HepG2 (cell line): ENCODE results near the gene CHID1. TPM values are rescaled to one million over a fixed set of nuclear protein-coding genes. Genes with fewer than 3 reads are reported as not detected.

Source experiments
- AGO2 ChIP-seq: fragments of 200-400 bp; formaldehyde crosslinking; optimal IDR thresholded peaks from 2 replicates; pipeline ENCODE3; 2017; ENCODE audit warnings: mild to moderate bottlenecking, low read depth, low read length, moderate library complexity
- ARID2 ChIP-seq: sonication (generic); formaldehyde crosslinking; IDR thresholded peaks from 2 replicates; pipeline ENCODE4 v1.8.1; 2022; ENCODE audit warnings: mild to moderate bottlenecking, missing genetic modification reagents, borderline replicate concordance
- HNRNPLL ChIP-seq: fragments of 200-400 bp; formaldehyde crosslinking; IDR thresholded peaks from 2 replicates; pipeline ENCODE4 v1.6.1; 2017; ENCODE audit warnings: mild to moderate bottlenecking, low read depth, low read length; ENCODE audit not compliant: poor library complexity, severe bottlenecking
- HNRNPUL1 ChIP-seq: fragments of 200-400 bp; formaldehyde crosslinking; IDR thresholded peaks from 2 replicates; pipeline ENCODE4 v1.6.1; 2017; ENCODE audit warnings: low read depth, mild to moderate bottlenecking, low read length, moderate library complexity
- KLF11 ChIP-seq: IDR thresholded peaks from 2 replicates; pipeline ENCODE4 v1.6.1; 2016; ENCODE audit warnings: missing compliant biosample characterization
- MAFG ChIP-seq: sonication (generic); formaldehyde crosslinking; IDR thresholded peaks from 2 replicates; pipeline ENCODE4 v1.5.1; 2020; ENCODE audit warnings: mild to moderate bottlenecking, missing genetic modification reagents
- MYPOP ChIP-seq: sonication (generic); formaldehyde crosslinking; IDR thresholded peaks from 2 replicates; pipeline ENCODE4 v1.8.1; 2023; ENCODE audit warnings: mild to moderate bottlenecking, moderate library complexity, missing genetic modification reagents
- NFKB2 ChIP-seq: sonication (generic); formaldehyde crosslinking; IDR thresholded peaks from 2 replicates; pipeline ENCODE4 v1.4.0; 2020; ENCODE audit warnings: missing genetic modification reagents, borderline replicate concordance
- PLSCR1 ChIP-seq: sonication (generic); formaldehyde crosslinking; IDR thresholded peaks from 2 replicates; pipeline ENCODE4 v1.5.0; 2020; ENCODE audit warnings: missing genetic modification reagents, mild to moderate bottlenecking, borderline replicate concordance
- PRPF4 ChIP-seq: fragments of 200-400 bp; formaldehyde crosslinking; IDR thresholded peaks from 2 replicates; pipeline ENCODE4 v1.6.1; 2016; ENCODE audit warnings: low read length, low read depth; ENCODE audit not compliant: poor library complexity, severe bottlenecking
- REPIN1 ChIP-seq: sonication (generic); formaldehyde crosslinking; IDR thresholded peaks from 2 replicates; pipeline ENCODE4 v1.8.0; 2022; ENCODE audit warnings: missing genetic modification reagents, low read depth, mild to moderate bottlenecking, borderline replicate concordance
- SPEN ChIP-seq: sonication (generic); formaldehyde crosslinking; IDR thresholded peaks from 2 replicates; pipeline ENCODE4 v1.5.1; 2020; ENCODE audit warnings: low read depth, mild to moderate bottlenecking, missing genetic modification reagents
- TAF1 ChIP-seq: sonication (generic); formaldehyde crosslinking; IDR thresholded peaks from 2 replicates; pipeline ENCODE4 v1.4.0; 2020; ENCODE audit warnings: missing genetic modification reagents
- ZEB1 ChIP-seq: IDR thresholded peaks from 2 replicates; pipeline ENCODE4 v1.6.1; 2012; ENCODE audit warnings: mild to moderate bottlenecking, low read depth, inconsistent platforms; ENCODE audit not compliant: insufficient replicate concordance
- ZFP82 ChIP-seq: sonication (generic); formaldehyde crosslinking; IDR thresholded peaks from 2 replicates; pipeline ENCODE4 v1.5.1; 2020; ENCODE audit warnings: mild to moderate bottlenecking, missing genetic modification reagents, borderline replicate concordance
- ZFX ChIP-seq: sonication (generic); formaldehyde crosslinking; IDR thresholded peaks from 2 replicates; pipeline ENCODE4 v1.4.0; 2020; ENCODE audit warnings: mild to moderate bottlenecking, low read depth, missing genetic modification reagents, moderate library complexity
- ZFY ChIP-seq: sonication (generic); formaldehyde crosslinking; IDR thresholded peaks from 2 replicates; pipeline ENCODE4 v1.4.0; 2020; ENCODE audit warnings: missing genetic modification reagents
- ZNF256 ChIP-seq: sonication (generic); formaldehyde crosslinking; conservative IDR thresholded peaks from 2 replicates; pipeline ENCODE4 v1.4.0; 2020; ENCODE audit warnings: missing genetic modification reagents
- ZNF33B ChIP-seq: sonication (generic); formaldehyde crosslinking; IDR thresholded peaks from 2 replicates; pipeline ENCODE4 v1.5.1; 2020; ENCODE audit warnings: mild to moderate bottlenecking, missing genetic modification reagents
- ZNF382 ChIP-seq: sonication (generic); formaldehyde crosslinking; IDR thresholded peaks from 2 replicates; pipeline ENCODE4 v1.5.0; 2020; ENCODE audit warnings: missing genetic modification reagents, mild to moderate bottlenecking, borderline replicate concordance
- ZNF430 ChIP-seq: sonication (generic); formaldehyde crosslinking; IDR thresholded peaks from 2 replicates; pipeline ENCODE4 v1.9.0; 2021; ENCODE audit warnings: mild to moderate bottlenecking, missing genetic modification reagents
- ZNF616 ChIP-seq: sonication (generic); formaldehyde crosslinking; IDR thresholded peaks from 2 replicates; pipeline ENCODE4 v1.5.0; 2020; ENCODE audit warnings: low read depth, mild to moderate bottlenecking, missing genetic modification reagents
- ZNF782 ChIP-seq: sonication (generic); formaldehyde crosslinking; IDR thresholded peaks from 2 replicates; pipeline ENCODE4 v1.4.0; 2020; ENCODE audit warnings: missing genetic modification reagents, mild to moderate bottlenecking, borderline replicate concordance
- ZNF816 ChIP-seq: sonication (generic); formaldehyde crosslinking; IDR thresholded peaks from 2 replicates; pipeline ENCODE4 v1.8.0; 2022; ENCODE audit warnings: missing genetic modification reagents, mild to moderate bottlenecking, borderline replicate concordance
- ZNF839 ChIP-seq: sonication (generic); formaldehyde crosslinking; IDR thresholded peaks from 2 replicates; pipeline ENCODE4 v1.4.0; 2020; ENCODE audit warnings: missing genetic modification reagents, mild to moderate bottlenecking, borderline replicate concordance
- polyA plus RNA-seq, 8 experiments: library from polyadenylated mRNA; depleted of rRNA in 3 of 8; stranded (reverse) in 7 of 8; unstranded in 1 of 8; fragments of >200 nt; fragmentation: Illumina TruSeq in 4 of 8; extraction: Trizol in 4 of 8; gene quantifications; 2 replicates each; pipeline versions ENCODE4 v1.2.1 to v1.2.3, GENCODE V29; 2011 to 2016; ENCODE audit warnings: low read depth in 4 of 8, missing spikeins in 1 of 8, mixed read lengths in 1 of 8; ENCODE audit not compliant: insufficient read depth in 1 of 8
- total RNA-seq, 5 experiments: library from RNA; depleted of rRNA; stranded (reverse); fragments of >200 nt; fragmentation: Illumina TruSeq; extraction: Trizol; gene quantifications; 2 replicates each; pipeline ENCODE4 v1.2.3, GENCODE V29; 2016; ENCODE audit warnings: low read depth in 1 of 5
- TF ChIP-seq, protein P1 (sequence below): sonication (generic); formaldehyde crosslinking; IDR thresholded peaks from 2 replicates; pipeline ENCODE4 v1.8.0; 2022; ENCODE audit warnings: mild to moderate bottlenecking, missing genetic modification reagents; ENCODE audit not compliant: insufficient replicate concordance

CHID1 gene
- total and polyA plus RNA-seq, 2 of the 13 experiments (the other 11 are each of a cell fraction or from before 2014, with no cell fraction given): 65.1 to 93.6 TPM

- peak; percentile 25; the same call in 1 of the 2 replicates for TF ChIP-seq ZNF616 (CRISPR knock-in tag)
- TF ChIP-seq REPIN1 (CRISPR knock-in tag): 0 out of 2 replicates have a peak, but pooled peaks have one; percentile 8
- TF ChIP-seq ZNF33B (CRISPR knock-in tag): peak; percentile 35; the same call in 1 of the 2 replicates
- no peak for TF ChIP-seq ZNF816 (CRISPR knock-in tag)
- TF ChIP-seq MAFG (CRISPR knock-in tag): 0 out of 2 replicates have a peak, but pooled peaks have one; percentile 6
- TF ChIP-seq ZNF430 (CRISPR knock-in tag): peak; percentile 45; the same call in 1 of the 2 replicates
- no peak for TF ChIP-seq ARID2 (CRISPR knock-in tag)
- TF ChIP-seq ZNF782 (CRISPR knock-in tag): no peak
- TF ChIP-seq ZNF839: no peak
- peak; percentile 79; the same call in 1 of the 2 replicates for TF ChIP-seq ZFP82 (CRISPR knock-in tag)
- peak; percentile 51; the same call in 1 of the 2 replicates for TF ChIP-seq MYPOP
- TF ChIP-seq HNRNPUL1: no peak
- peak; percentile 72 for TF ChIP-seq HNRNPLL
- no peak for TF ChIP-seq KLF11 (CRISPR knock-in tag)
- TF ChIP-seq PLSCR1 (CRISPR knock-in tag): 0 out of 2 replicates have a peak, but pooled peaks have one; percentile 7
- TF ChIP-seq TAF1: peak; percentile 68
- TF ChIP-seq ZFX (CRISPR knock-in tag): peak; percentile 83
- TF ChIP-seq ZFY (CRISPR knock-in tag): peak; percentile 78
- TF ChIP-seq ZNF256 (CRISPR knock-in tag): 0 out of 2 replicates have a peak, but pooled peaks have one; percentile 36
- TF ChIP-seq AGO2: peak; percentile 62
- TF ChIP-seq, protein P1, sequence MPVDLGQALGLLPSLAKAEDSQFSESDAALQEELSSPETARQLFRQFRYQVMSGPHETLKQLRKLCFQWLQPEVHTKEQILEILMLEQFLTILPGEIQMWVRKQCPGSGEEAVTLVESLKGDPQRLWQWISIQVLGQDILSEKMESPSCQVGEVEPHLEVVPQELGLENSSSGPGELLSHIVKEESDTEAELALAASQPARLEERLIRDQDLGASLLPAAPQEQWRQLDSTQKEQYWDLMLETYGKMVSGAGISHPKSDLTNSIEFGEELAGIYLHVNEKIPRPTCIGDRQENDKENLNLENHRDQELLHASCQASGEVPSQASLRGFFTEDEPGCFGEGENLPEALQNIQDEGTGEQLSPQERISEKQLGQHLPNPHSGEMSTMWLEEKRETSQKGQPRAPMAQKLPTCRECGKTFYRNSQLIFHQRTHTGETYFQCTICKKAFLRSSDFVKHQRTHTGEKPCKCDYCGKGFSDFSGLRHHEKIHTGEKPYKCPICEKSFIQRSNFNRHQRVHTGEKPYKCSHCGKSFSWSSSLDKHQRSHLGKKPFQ (CRISPR knock-in tag): peak; percentile 59
- no peak; the same call in 1 of the 2 replicates for TF ChIP-seq SPEN (CRISPR knock-in tag)
- no peak for TF ChIP-seq ZEB1
- no peak for TF ChIP-seq PRPF4
- TF ChIP-seq ZNF382 (CRISPR knock-in tag): no peak
- 0 out of 2 replicates have a peak, but pooled peaks have one; percentile 13 for TF ChIP-seq NFKB2 (CRISPR knock-in tag)
Measured at GRCh38 chr11:911031-911889, 650 bp upstream of the CHID1 start (continued).
